OCI-M1 (cell line): ENCODE data around the gene CROT.

ENCODE experiments used
- DNase-seq: peaks from one replicate; lab custom pipeline; 2025; lab: John Stamatoyannopoulos, UW

CROT gene

DNA sequence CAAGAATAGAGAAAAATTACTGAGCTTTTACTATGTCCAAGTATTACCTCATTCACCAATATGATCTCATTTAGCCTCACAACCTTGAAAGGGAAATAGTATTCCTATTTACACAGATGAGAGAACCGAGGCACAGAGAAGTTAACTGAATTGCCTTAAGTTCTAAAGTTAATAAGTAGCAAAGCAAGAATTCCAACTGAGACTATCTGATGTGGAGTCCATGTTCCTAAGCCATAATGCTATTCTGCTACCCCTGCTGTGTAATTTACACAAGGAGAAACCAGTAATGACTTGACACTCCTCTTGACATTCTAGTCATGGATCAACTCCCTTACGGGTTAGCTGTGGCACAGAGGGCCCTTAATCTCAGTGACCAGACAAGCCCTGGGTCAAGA is 69.3 kb downstream of the CROT start:
- DNase-seq, result peak; percentile 79

DNA sequence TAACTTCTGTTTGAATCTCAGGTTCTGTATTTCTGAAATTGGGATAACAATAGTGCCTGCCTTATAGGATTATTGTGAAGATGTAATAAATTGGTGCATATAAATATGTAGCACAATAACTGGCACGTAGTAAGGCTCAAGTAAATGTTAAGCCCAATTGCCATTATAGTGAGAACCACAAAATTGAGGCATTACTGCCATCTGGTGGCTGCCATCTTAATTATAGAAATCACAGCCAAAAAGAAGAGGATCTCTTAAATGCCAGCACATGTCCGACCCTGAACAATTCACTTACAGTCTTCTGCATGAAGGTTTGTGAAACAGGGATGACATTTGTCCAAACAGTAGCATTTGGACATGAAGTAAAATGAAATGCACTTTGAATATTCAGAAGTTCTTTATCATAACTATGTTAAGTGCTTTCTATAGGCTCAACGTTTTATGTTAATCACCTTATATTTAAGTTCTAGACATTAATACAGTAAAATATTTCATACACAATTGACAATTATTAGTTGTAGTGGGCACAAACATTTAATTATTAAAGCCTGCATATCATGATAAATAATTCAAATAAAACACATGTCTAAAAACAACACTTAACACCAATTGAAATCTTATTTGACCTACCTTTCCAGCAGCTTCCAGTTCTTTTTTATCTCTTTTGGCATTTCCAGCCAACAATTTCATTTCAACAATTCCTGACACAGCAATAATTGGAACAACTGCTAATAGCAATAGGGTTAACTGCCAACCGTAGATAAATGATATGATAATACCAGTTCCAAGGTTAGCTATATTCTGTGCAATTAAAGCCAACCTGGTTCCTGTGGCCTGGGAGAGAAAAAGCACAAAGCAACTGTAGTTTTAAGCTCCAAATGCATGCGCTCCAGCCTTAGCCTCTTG is 71.5 kb downstream of the CROT start:
- DNase-seq, result peak; percentile 91

DNA sequence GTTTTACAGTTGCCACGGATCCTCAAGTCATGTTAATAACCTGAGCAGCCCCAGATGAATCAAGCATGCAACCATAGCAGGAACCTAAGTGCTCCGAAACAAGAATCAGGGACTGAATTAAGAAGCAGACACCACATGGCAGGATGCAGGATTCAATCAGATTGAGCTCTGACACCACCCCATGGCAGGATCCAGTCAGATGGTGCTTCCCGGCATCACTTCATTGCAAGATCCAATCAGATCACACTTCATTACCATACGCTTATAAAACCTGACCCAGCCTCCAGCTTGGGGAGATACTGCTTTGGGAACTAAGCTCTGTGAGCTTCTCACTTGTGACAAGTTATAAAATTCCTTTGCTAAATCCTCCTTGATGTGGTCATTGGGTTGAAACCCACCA is 74.7 kb downstream of the CROT start:
- DNase-seq, result no peak

DNA sequence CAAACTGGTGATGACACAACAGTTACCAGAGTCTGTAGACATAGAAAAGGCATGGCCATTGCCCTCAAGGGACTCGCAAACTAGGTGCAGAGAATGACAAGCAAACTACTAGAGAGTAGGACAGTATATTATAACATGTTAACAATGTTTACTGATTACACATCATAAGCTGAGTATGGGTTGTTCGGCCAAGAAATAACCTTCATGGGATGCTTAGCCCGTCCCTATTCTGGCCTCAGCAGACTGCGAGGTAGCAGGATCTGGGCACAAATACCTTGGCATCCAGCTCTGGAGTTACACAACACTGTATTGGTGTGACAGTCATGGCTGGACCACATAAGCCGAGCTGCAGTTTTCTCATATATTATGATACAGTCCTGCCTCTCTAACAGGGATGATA is 78.6 kb downstream of the CROT start:
- DNase-seq, result no peak

DNA sequence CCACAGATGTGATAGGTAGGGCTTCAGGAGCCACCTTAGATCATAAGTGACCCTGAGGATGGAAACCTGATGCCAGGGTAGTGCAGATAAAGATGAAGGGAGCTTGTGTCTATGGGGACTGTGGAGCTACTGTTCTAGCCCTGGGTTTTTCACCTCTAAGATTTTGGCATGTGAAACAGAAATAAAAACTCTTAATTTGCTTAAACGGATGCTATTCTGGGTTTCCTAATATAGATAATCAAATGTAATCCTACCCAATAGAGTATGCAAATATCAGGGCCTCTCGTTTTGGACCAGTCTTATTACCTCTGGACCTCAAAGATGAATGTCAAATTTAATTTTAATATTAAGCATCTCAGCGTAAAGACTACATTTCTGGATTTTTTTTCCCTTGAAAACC is 80.7 kb downstream of the CROT start:
- no peak for DNase-seq

DNA sequence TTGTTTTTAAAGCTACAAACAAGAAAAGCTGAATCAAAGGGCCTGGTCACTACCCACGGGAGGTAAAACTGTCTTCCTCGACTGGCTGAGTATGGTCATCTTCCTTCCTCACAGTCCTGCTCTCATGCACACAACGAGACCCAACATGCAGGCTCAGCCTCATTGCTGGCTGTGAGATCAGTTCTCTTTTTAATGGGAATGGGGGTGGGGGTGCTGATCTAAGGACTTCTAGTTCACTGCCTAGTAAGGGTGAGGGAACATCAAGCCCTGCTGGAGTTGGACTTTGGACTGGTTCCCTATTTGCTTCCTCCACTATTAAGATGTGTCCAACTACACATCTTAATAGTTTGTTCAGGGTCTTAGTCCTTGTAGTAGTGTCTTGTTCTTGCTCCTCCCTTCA is 81.8 kb downstream of the CROT start:
- DNase-seq, result no peak

DNA sequence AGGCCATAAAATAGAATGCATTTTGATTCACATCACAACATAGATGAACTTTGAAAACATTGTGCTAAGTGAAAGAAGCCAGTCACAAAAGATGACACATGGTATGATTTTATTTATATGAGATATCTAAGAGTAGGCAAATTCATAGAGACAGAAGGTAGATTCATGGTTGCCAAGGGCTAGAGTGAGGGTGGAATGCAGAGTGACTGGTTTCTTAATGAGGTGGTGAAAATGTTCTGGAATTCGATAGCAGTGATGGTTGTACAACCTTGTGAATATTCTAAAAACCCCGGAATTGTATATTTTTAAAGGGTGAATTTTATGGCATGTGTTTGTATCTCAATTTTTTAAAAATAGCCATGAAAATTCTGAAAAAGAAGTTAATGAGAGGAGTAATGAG is 87.1 kb downstream of the CROT start:
- DNase-seq, result no peak

DNA sequence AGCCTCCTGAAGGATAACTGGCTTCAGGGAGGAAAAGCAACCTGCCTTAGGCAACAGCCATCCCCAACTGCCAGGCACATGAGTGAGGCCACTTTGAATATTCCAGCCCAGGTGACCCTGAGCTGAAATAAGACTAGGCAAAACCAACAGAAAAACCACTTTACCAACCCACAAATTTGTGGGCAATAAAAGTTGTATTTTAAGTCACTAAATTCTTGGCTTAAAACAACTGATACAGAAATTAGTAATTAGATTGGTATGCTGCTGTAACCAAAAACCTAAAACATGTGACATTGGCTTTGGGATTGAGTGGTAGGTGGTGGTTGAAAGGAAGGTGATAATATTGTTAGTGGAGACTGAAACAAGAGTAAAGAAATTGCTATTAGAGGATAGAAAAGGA is 90.1 kb downstream of the CROT start:
- no peak for DNase-seq

DNA sequence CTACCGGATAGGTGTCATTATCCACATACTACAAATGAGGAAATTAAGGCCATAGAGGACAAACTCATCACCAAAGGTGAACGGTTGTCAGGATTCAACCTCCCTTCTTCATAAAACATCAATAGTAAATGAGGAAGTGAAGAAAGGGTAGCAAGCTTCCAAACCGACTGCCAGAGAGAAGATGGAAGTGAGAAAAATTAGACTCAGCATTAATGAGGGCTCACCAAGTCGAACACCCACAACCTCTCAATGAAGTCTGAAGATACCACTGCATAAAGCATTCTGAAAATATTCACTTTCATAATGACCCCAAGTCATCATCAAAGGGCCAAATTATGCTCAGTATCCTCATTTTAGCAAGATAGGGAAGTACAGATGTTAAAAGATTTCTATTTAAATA is 100.4 kb downstream of the CROT start:
- DNase-seq, result no peak

DNA sequence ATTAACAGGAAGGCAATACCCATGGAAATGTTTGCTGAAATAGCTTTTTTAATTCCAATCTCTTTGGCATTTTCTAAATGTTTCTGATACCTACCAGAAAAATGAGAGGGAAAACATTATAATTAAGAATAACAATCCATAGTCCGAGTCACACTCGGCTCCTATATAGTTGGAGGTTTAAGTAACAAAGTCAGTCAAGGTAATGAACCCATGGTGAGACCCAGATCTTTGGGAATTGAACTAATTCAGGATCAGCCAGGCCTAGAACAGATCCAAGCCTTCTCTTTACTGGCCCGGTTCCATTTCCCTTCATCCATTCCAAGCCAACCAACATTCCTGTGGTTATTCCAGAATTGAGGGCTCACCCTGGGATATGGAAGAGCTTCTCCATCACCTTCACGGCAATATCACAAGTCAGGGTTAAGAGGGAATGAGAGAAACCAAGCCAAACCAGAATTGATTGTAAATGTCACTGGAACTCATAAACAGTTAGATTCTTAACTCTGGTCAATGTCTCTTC is 101.7 kb downstream of the CROT start:
- DNase-seq, result no peak

DNA sequence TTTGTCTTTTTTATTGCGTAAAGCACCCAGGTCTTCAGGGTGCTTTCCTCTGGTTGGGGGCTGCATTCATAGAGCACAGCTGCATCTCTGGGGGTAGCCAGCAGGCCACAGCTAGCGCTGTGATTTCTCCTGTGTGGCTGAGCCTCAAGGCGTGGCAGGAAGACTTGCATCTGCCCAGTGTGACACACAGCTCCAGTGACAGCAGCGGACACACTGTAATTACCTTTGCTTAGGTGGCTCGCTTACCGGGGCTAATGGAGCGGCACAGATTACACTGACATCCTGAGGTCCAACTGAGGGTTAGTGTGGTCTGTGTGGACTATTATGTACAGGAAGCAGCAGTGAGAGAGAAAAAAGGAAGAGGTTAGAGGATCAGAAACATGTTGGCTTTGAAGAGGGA is 102.9 kb downstream of the CROT start:
- DNase-seq, result no peak
